ENCODE measurements around the gene ZBTB20.
A peak's percentile ranks its signal among the peaks of the same experiment; 100 is the strongest.

Gene ZBTB20

GRCh38 chr3:115052906-115053305 lies 94.2 kb downstream of the ZBTB20 start:
- H3K4me3 Mint-ChIP-seq = no peak overlapping the region
- no peaks in the 10 kb centered on the region for H3K27me3 Mint-ChIP-seq
- H3K36me3 Mint-ChIP-seq = peaks cover 2 to 3% of the 10 kb centered on the region in 2 donors
- peaks cover 0 to 2% of the 10 kb centered on the region in 2 donors for H3K9me3 Mint-ChIP-seq
- ATAC-seq (replicated peaks) = peak in 1 of 2 donors; percentile 39
- DNase-seq = no peak
- H3K27ac Mint-ChIP-seq = no peak overlapping the region
- peaks cover 6 to 11% of the 10 kb centered on the region in 2 donors for H3K4me1 Mint-ChIP-seq

GRCh38 chr3:115042351-115042750 lies 104.7 kb downstream of the ZBTB20 start:
- Mint-ChIP-seq H3K27me3 (no peaks in the 10 kb centered on the region), H3K27ac (no peak overlapping the region), H3K9me3 (no peaks in the 10 kb centered on the region), H3K4me1 (peaks cover 2 to 13% of the 10 kb centered on the region in 2 donors), H3K36me3 (no peaks in the 10 kb centered on the region), H3K4me3 (no peak overlapping the region)
- ATAC-seq (replicated peaks) (no peak), DNase-seq (no peak)

GRCh38 chr3:115040673-115041286 lies 106.3 kb downstream of the ZBTB20 start:
- peak; percentile 42 to 51 for ATAC-seq (replicated peaks)
- no peak overlapping the region for H3K4me3 Mint-ChIP-seq
- H3K4me1 Mint-ChIP-seq = peaks cover 2 to 13% of the 10 kb centered on the region in 2 donors
- DNase-seq = no peak
- H3K9me3 Mint-ChIP-seq = no peaks in the 10 kb centered on the region
- H3K27ac Mint-ChIP-seq = no peak overlapping the region
- no peaks in the 10 kb centered on the region for H3K27me3 Mint-ChIP-seq
- H3K36me3 Mint-ChIP-seq = peaks cover 2 to 3% of the 10 kb centered on the region in 2 donors

GRCh38 chr3:115040246-115040645 lies 106.8 kb downstream of the ZBTB20 start:
- Mint-ChIP-seq H3K4me3 (no peak overlapping the region), H3K4me1 (peaks cover 2 to 13% of the 10 kb centered on the region in 2 donors), H3K9me3 (peaks cover 0 to 1% of the 10 kb centered on the region in 2 donors), H3K36me3 (peaks cover 3 to 4% of the 10 kb centered on the region in 2 donors), H3K27me3 (no peaks in the 10 kb centered on the region), H3K27ac (no peak overlapping the region)
- ATAC-seq (replicated peaks) (no peak), DNase-seq (no peak)

GRCh38 chr3:115038817-115039216 lies 108.3 kb downstream of the ZBTB20 start:
- no peak overlapping the region for H3K4me3 Mint-ChIP-seq
- peaks cover 0 to 8% of the 10 kb centered on the region in 2 donors for H3K9me3 Mint-ChIP-seq
- no peak for DNase-seq
- no peak overlapping the region for H3K27ac Mint-ChIP-seq
- no peak for ATAC-seq (replicated peaks)
- peaks cover 5 to 8% of the 10 kb centered on the region in 2 donors for H3K36me3 Mint-ChIP-seq
- H3K4me1 Mint-ChIP-seq = peaks cover 4 to 13% of the 10 kb centered on the region in 2 donors
- no peaks in the 10 kb centered on the region for H3K27me3 Mint-ChIP-seq

- Mint-ChIP-seq H3K36me3 (no peaks in the 10 kb centered on the region), H3K9me3 (no peaks in the 10 kb centered on the region), H3K4me3 (no peak overlapping the region), H3K4me1 (peaks cover 16 to 29% of the 10 kb centered on the region in 2 donors), H3K27me3 (no peaks in the 10 kb centered on the region), H3K27ac (no peak overlapping the region)
- peak; percentile 48 to 64 for ATAC-seq (replicated peaks)
- no peak for DNase-seq
Measured at GRCh38 chr3:115022835-115023398, 124.2 kb downstream of the ZBTB20 start.

- no peak overlapping the region for H3K4me3 Mint-ChIP-seq
- no peak for DNase-seq
- H3K4me1 Mint-ChIP-seq = peaks cover 16 to 29% of the 10 kb centered on the region in 2 donors
- peaks cover under 1% of the 10 kb centered on the region in 2 donors for H3K36me3 Mint-ChIP-seq
- H3K27ac Mint-ChIP-seq = no peak overlapping the region
- ATAC-seq (replicated peaks) = no peak
- no peaks in the 10 kb centered on the region for H3K27me3 Mint-ChIP-seq
- no peaks in the 10 kb centered on the region for H3K9me3 Mint-ChIP-seq
Measured at GRCh38 chr3:115022199-115022598, 124.9 kb downstream of the ZBTB20 start.

GRCh38 chr3:115021061-115021460 lies 126.0 kb downstream of the ZBTB20 start:
- Mint-ChIP-seq H3K4me1 (peaks cover 16 to 29% of the 10 kb centered on the region in 2 donors), H3K36me3 (peaks cover 12% of the 10 kb centered on the region in 2 donors), H3K9me3 (peaks cover 11% of the 10 kb centered on the region in 2 donors), H3K27ac (no peak overlapping the region), H3K4me3 (no peak overlapping the region), H3K27me3 (no peaks in the 10 kb centered on the region)
- ATAC-seq (replicated peaks) (no peak), DNase-seq (no peak)

GRCh38 chr3:115019900-115020299 lies 127.2 kb downstream of the ZBTB20 start:
- H3K4me3 Mint-ChIP-seq = no peak overlapping the region
- peaks cover 15% of the 10 kb centered on the region in 2 donors for H3K9me3 Mint-ChIP-seq
- peak in 1 of 2 donors; percentile 62 for ATAC-seq (replicated peaks)
- DNase-seq = no peak
- H3K4me1 Mint-ChIP-seq = peaks cover 15 to 29% of the 10 kb centered on the region in 2 donors
- H3K27ac Mint-ChIP-seq = no peak overlapping the region
- H3K36me3 Mint-ChIP-seq = peaks cover 16% of the 10 kb centered on the region in 2 donors
- no peaks in the 10 kb centered on the region for H3K27me3 Mint-ChIP-seq

- no peak overlapping the region for H3K27ac Mint-ChIP-seq
- H3K36me3 Mint-ChIP-seq = peaks cover 16% of the 10 kb centered on the region in 2 donors
- H3K4me3 Mint-ChIP-seq = no peak overlapping the region
Measured at GRCh38 chr3:115018694-115019093, 128.4 kb downstream of the ZBTB20 start.

GRCh38 chr3:115007966-115008365 lies 139.1 kb downstream of the ZBTB20 start:
- Mint-ChIP-seq H3K27ac (no peak overlapping the region), H3K4me3 (no peak overlapping the region), H3K4me1 (no peaks in the 10 kb centered on the region), H3K9me3 (peaks cover 5 to 6% of the 10 kb centered on the region in 2 donors), H3K36me3 (peaks cover 9 to 15% of the 10 kb centered on the region in 2 donors), H3K27me3 (no peaks in the 10 kb centered on the region)
- ATAC-seq (replicated peaks) (no peak), DNase-seq (no peak)

More at GRCh38 chr3:115018694-115019093, 128.4 kb downstream of the ZBTB20 start:
- Mint-ChIP-seq H3K27me3 (no peaks in the 10 kb centered on the region), H3K4me1 (peaks cover 11 to 20% of the 10 kb centered on the region in 2 donors), H3K9me3 (peaks cover 15% of the 10 kb centered on the region in 2 donors)
- DNase-seq (no peak), ATAC-seq (replicated peaks) (no peak)

GRCh38 chr3:115004201-115005140 lies 142.6 kb downstream of the ZBTB20 start:
- DNase-seq = no peak
- Mint-ChIP-seq H3K27ac (no peak overlapping the region), H3K4me3 (no peak overlapping the region), H3K27me3 (no peaks in the 10 kb centered on the region), H3K4me1 (no peaks in the 10 kb centered on the region), H3K36me3 (peaks cover 7 to 8% of the 10 kb centered on the region in 2 donors), H3K9me3 (peaks cover 0 to 2% of the 10 kb centered on the region in 2 donors)
- no peak for ATAC-seq (replicated peaks)

GRCh38 chr3:114998971-114999579 lies 148.0 kb downstream of the ZBTB20 start:
- Mint-ChIP-seq H3K4me1 (peaks cover 0 to 6% of the 10 kb centered on the region in 2 donors), H3K27me3 (no peaks in the 10 kb centered on the region), H3K9me3 (peaks cover 9 to 12% of the 10 kb centered on the region in 2 donors), H3K4me3 (no peak overlapping the region), H3K27ac (no peak overlapping the region), H3K36me3 (peaks cover 13 to 14% of the 10 kb centered on the region in 2 donors)
- DNase-seq = no peak
- no peak for ATAC-seq (replicated peaks)

Data from stimulated activated naive B cell treated with anti-CD40 and anti-IgM and Interleukin-4, amounts not matched to agents 10 μg/mL and 1 μg/mL and 100 μg/mL, for 72 hours (primary cell).